OCI-LY1 (cell line): Measurements from ENCODE around the gene RANBP17.
"Not testable (repeated sequence)": the region's sequence is repeated elsewhere in the genome, so short reads cannot be mapped to it uniquely, and the experiment has no call there.

Experiments used
- H2AFZ ChIP-seq: fragments of 200-600 bp; sonication (generic), shearing (Covaris generic); 2 replicates; pipeline ENCODE4 v1.6.0; 2014; ENCODE audit warnings: antibody characterized with exemption, mild to moderate bottlenecking, low read length
- H3F3A ChIP-seq: fragments of 200-600 bp; sonication (generic), shearing (Covaris generic); 2 replicates; pipeline ENCODE4 v1.6.0; 2014; ENCODE audit warnings: mild to moderate bottlenecking, antibody characterized with exemption, low read length, moderate library complexity; ENCODE audit not compliant: insufficient read depth
- H3K27ac ChIP-seq: fragments of 200-600 bp; sonication (generic); 2 replicates; pipeline ENCODE4 v1.5.1; 2014; ENCODE audit warnings: low read length, mixed run types, mild to moderate bottlenecking, low read depth; ENCODE audit not compliant: poor library complexity, severe bottlenecking
- H3K27me3 ChIP-seq: fragments of 200-600 bp; sonication (generic); 2 replicates; pipeline ENCODE4 v1.6.0; 2014; ENCODE audit warnings: antibody characterized with exemption, mild to moderate bottlenecking, low read length, moderate library complexity; ENCODE audit not compliant: insufficient read depth
- H3K36me3 ChIP-seq: fragments of 200-600 bp; sonication (generic); 2 replicates; pipeline ENCODE4 v1.6.1; 2014; ENCODE audit warnings: mild to moderate bottlenecking, antibody characterized with exemption, low read length, moderate library complexity, mixed read lengths; ENCODE audit not compliant: insufficient read depth
- H3K4me1 ChIP-seq: fragments of 200-600 bp; sonication (generic); 2 replicates; pipeline ENCODE4 v1.5.1; 2014; ENCODE audit warnings: mild to moderate bottlenecking, low read length, moderate library complexity; ENCODE audit not compliant: insufficient read depth, severe bottlenecking
- H3K4me2 ChIP-seq: fragments of 200-600 bp; sonication (generic), shearing (Covaris generic); 2 replicates; pipeline ENCODE4 v1.6.1; 2014; ENCODE audit warnings: low read length
- H3K4me3 ChIP-seq: fragments of 200-600 bp; sonication (generic); 2 replicates; pipeline ENCODE4 v1.5.1; 2014; ENCODE audit warnings: low read length, low read depth, mild to moderate bottlenecking, mixed read lengths; ENCODE audit not compliant: poor library complexity, severe bottlenecking
- H3K79me2 ChIP-seq: fragments of 200-600 bp; shearing (Covaris generic); 2 replicates; pipeline ENCODE4 v1.6.1; 2016; ENCODE audit warnings: mixed run types, low read length, mixed read lengths; ENCODE audit not compliant: insufficient read depth
- H3K9ac ChIP-seq: fragments of 200-600 bp; sonication (generic), shearing (Covaris generic); 2 replicates; pipeline ENCODE4 v1.6.1; 2014; ENCODE audit warnings: mild to moderate bottlenecking, low read length, mixed read lengths
- H3K9me2 ChIP-seq: fragments of 200-600 bp; sonication (generic), shearing (Covaris generic); 2 replicates; pipeline ENCODE4 v1.6.1; 2014; ENCODE audit warnings: low read depth, mild to moderate bottlenecking, low read length, mixed read lengths
- H3K9me3 ChIP-seq: fragments of 200-600 bp; shearing (Covaris generic); 2 replicates; pipeline ENCODE4 v1.6.1; 2014; ENCODE audit warnings: low read length, mixed read lengths
- H4K20me1 ChIP-seq: fragments of 200-600 bp; sonication (generic), shearing (Covaris generic); 2 replicates; pipeline ENCODE4 v1.6.0; 2016; ENCODE audit warnings: mild to moderate bottlenecking, low read length; ENCODE audit not compliant: insufficient read depth
- CTCF ChIP-seq: fragments of 200-600 bp; sonication (generic), shearing (Covaris generic); IDR thresholded peaks from 2 replicates; pipeline ENCODE4 v1.5.1; 2017; ENCODE audit warnings: mild to moderate bottlenecking, antibody characterized with exemption, low read length, moderate library complexity, mixed read lengths
- EZH2 ChIP-seq: fragments of 200-600 bp; sonication (generic), shearing (Covaris generic); IDR thresholded peaks from 2 replicates; pipeline ENCODE4 v1.8.0; 2017; ENCODE audit warnings: borderline replicate concordance, mixed run types, mild to moderate bottlenecking, antibody characterized with exemption, low read length, moderate library complexity, mixed read lengths

Gene RANBP17

GRCh38 chr5:171295801-171296200 lies 434.0 kb downstream of the RANBP17 start:
- no peak overlapping the region for H3K4me2 ChIP-seq
- no peaks in the 10 kb centered on the region for H3K9me2 ChIP-seq
- no peak overlapping the region for H3K9ac ChIP-seq
- H3F3A ChIP-seq: no peaks in the 10 kb centered on the region
- no peaks in the 10 kb centered on the region for H4K20me1 ChIP-seq
- H3K27ac ChIP-seq: no peak overlapping the region
- no peak overlapping the region for H3K4me3 ChIP-seq
- no peak for TF ChIP-seq EZH2
- no peak for TF ChIP-seq CTCF
- no peaks in the 10 kb centered on the region for H3K4me1 ChIP-seq
- no peaks in the 10 kb centered on the region for H3K36me3 ChIP-seq
- 0 out of 2 replicates have a peak, but pooled peaks cover 3% of the 10 kb centered on the region for H3K27me3 ChIP-seq
- no peaks in the 10 kb centered on the region for H3K9me3 ChIP-seq
- no peaks in the 10 kb centered on the region for H3K79me2 ChIP-seq
- no peak overlapping the region for H2AFZ ChIP-seq

GRCh38 chr5:171297941-171298340 lies 436.1 kb downstream of the RANBP17 start:
- H3K27me3 ChIP-seq, H3K9me2 ChIP-seq, H3K27ac ChIP-seq, H3K9ac ChIP-seq, H3K4me1 ChIP-seq, H3K79me2 ChIP-seq, H4K20me1 ChIP-seq, H3K9me3 ChIP-seq, H3K4me3 ChIP-seq, H3K36me3 ChIP-seq, H2AFZ ChIP-seq, H3K4me2 ChIP-seq, H3F3A ChIP-seq: not testable (repeated sequence)

GRCh38 chr5:171299228-171299627 lies 437.4 kb downstream of the RANBP17 start:
- Histone ChIP-seq H2AFZ (no peak overlapping the region), H3K4me3 (no peak overlapping the region), H3K27ac (no peak overlapping the region), H3F3A (no peaks in the 10 kb centered on the region), H3K9me3 (no peaks in the 10 kb centered on the region), H3K36me3 (no peaks in the 10 kb centered on the region), H3K79me2 (no peaks in the 10 kb centered on the region), H3K9me2 (no peaks in the 10 kb centered on the region), H4K20me1 (no peaks in the 10 kb centered on the region), H3K4me1 (no peaks in the 10 kb centered on the region), H3K27me3 (0 out of 2 replicates have a peak, but pooled peaks cover 3% of the 10 kb centered on the region), H3K9ac (no peak overlapping the region), H3K4me2 (no peak overlapping the region)
- TF ChIP-seq CTCF: no peak
- TF ChIP-seq EZH2: no peak

- H3K4me3 ChIP-seq: no peak overlapping the region
- no peaks in the 10 kb centered on the region for H3K9me3 ChIP-seq
- H3K36me3 ChIP-seq: no peaks in the 10 kb centered on the region
- no peak overlapping the region for H3K4me2 ChIP-seq
- H3F3A ChIP-seq: no peaks in the 10 kb centered on the region
- no peak overlapping the region for H3K9ac ChIP-seq
- no peaks in the 10 kb centered on the region for H3K9me2 ChIP-seq
- H3K27me3 ChIP-seq: 0 out of 2 replicates have a peak, but pooled peaks cover 2% of the 10 kb centered on the region
- no peaks in the 10 kb centered on the region for H3K4me1 ChIP-seq
- H3K79me2 ChIP-seq: no peaks in the 10 kb centered on the region
- TF ChIP-seq EZH2: no peak
- TF ChIP-seq CTCF: no peak
- H3K27ac ChIP-seq: no peak overlapping the region
- H2AFZ ChIP-seq: no peak overlapping the region
- H4K20me1 ChIP-seq: no peaks in the 10 kb centered on the region
Measured at GRCh38 chr5:171299851-171300250, 438.0 kb downstream of the RANBP17 start.
